GM23248 (cell line): Measurements from ENCODE around the gene BBLN.

ENCODE experiments used
- EZH2 ChIP-seq: fragments of 200-600 bp; sonication (generic); IDR thresholded peaks from 2 replicates; pipeline ENCODE4 v1.6.1; 2018; ENCODE audit warnings: antibody characterized with exemption, mild to moderate bottlenecking; ENCODE audit not compliant: insufficient read depth, poor library complexity, severe bottlenecking
- EZH2phosphoT487 ChIP-seq: fragments of 200-600 bp; sonication (generic); IDR thresholded peaks from 2 replicates; pipeline ENCODE4 v1.6.1; 2018; ENCODE audit warnings: antibody characterized with exemption, moderate library complexity, mild to moderate bottlenecking, low read depth; ENCODE audit not compliant: insufficient read depth

GRCh38 chr9:128211186-128211980, 51.3 kb downstream of the BBLN start:
- TF ChIP-seq EZH2 (no peak), EZH2phosphoT487 (no peak)
